Osteoblast (primary cell): ENCODE data around the gene ADGRF4. TPM values are rescaled to one million over a fixed set of nuclear protein-coding genes. Genes with fewer than 3 reads are reported as not detected.
A peak's percentile ranks its signal among the peaks of the same experiment; 100 is the strongest.

Source experiments
- DNase-seq: peaks from one replicate; pipeline ENCODE4 v3.0.0; 2011; ENCODE audit warnings: low spot score, mixed read lengths; ENCODE audit not compliant: insufficient read length; ENCODE audit errors: missing footprints
- H2AFZ ChIP-seq: 2 replicates; pipeline ENCODE4 v1.6.0; 2011; ENCODE audit warnings: mild to moderate bottlenecking, low read length
- H3K27ac ChIP-seq: 2 replicates; pipeline ENCODE4 v1.5.1; 2011; ENCODE audit warnings: mild to moderate bottlenecking, low read depth, low read length, moderate library complexity
- H3K27me3 ChIP-seq: 2 replicates; pipeline ENCODE4 v1.6.0; 2012; ENCODE audit warnings: mild to moderate bottlenecking, control low read depth, inconsistent platforms, low read length, moderate library complexity; ENCODE audit not compliant: insufficient read depth
- H3K36me3 ChIP-seq: 2 replicates; pipeline ENCODE4 v1.5.1; 2011; ENCODE audit warnings: mild to moderate bottlenecking, low read length, control low read depth, moderate library complexity; ENCODE audit not compliant: insufficient read depth
- H3K4me1 ChIP-seq: 2 replicates; pipeline ENCODE4 v1.5.1; 2011; ENCODE audit warnings: mild to moderate bottlenecking, low read length, control low read depth, moderate library complexity; ENCODE audit not compliant: insufficient read depth
- H3K4me2 ChIP-seq: 2 replicates; pipeline ENCODE4 v1.6.0; 2011; ENCODE audit warnings: mild to moderate bottlenecking, low read length; ENCODE audit not compliant: insufficient read depth
- H3K4me3 ChIP-seq: fragments of 200-600 bp; sonication (generic); 3 replicates; pipeline ENCODE4 v1.5.1; 2012; ENCODE audit warnings: mild to moderate bottlenecking, low read length, inconsistent platforms; ENCODE audit not compliant: insufficient read depth
- H3K79me2 ChIP-seq: 2 replicates; pipeline ENCODE4 v1.6.0; 2012; ENCODE audit warnings: mild to moderate bottlenecking, low read length, control low read depth, inconsistent platforms; ENCODE audit not compliant: insufficient read depth
- H3K9me3 ChIP-seq: 2 replicates; pipeline ENCODE4 v1.5.1; 2011; ENCODE audit warnings: low read depth, low read length, control low read depth
- H4K20me1 ChIP-seq: 2 replicates; pipeline ENCODE4 v1.6.0; 2012; ENCODE audit warnings: mild to moderate bottlenecking, low read length, control low read depth; ENCODE audit not compliant: insufficient read depth
- CTCF ChIP-seq: IDR thresholded peaks from 2 replicates; pipeline ENCODE4 v1.5.1; 2011; ENCODE audit warnings: mild to moderate bottlenecking, low read depth, low read length, moderate library complexity; ENCODE audit errors: extremely low read depth
- total RNA-seq: library from RNA; depleted of rRNA; stranded (reverse); fragments of >200 nt; gene quantifications from 2 replicates; pipeline ENCODE4 v1.2.3, GENCODE V29; 2012

ADGRF4 gene
- total RNA-seq, 1 donor = under 0.01 TPM

- Histone ChIP-seq H3K36me3 (no peaks in the 10 kb centered on the region), H3K27me3 (no peaks in the 10 kb centered on the region), H3K79me2 (no peaks in the 10 kb centered on the region)
Measured at GRCh38 chr6:47690791-47691190, 7.6 kb upstream of the ADGRF4 start.

GRCh38 chr6:47697925-47698324 lies 455 bp upstream of the ADGRF4 start:
- Histone ChIP-seq H3K27me3 (no peaks in the 10 kb centered on the region), H3K9me3 (no peaks in the 10 kb centered on the region), H3K79me2 (no peaks in the 10 kb centered on the region), H3K27ac (no peak overlapping the region), H3K4me3 (no peak overlapping the region), H3K36me3 (no peaks in the 10 kb centered on the region), H3K4me1 (peaks cover 3% of the 10 kb centered on the region), H2AFZ (no peak overlapping the region), H4K20me1 (no peaks in the 10 kb centered on the region), H3K4me2 (no peak overlapping the region)
- no peak for TF ChIP-seq CTCF
- DNase-seq = no peak

More at GRCh38 chr6:47690791-47691190, 7.6 kb upstream of the ADGRF4 start:
- Histone ChIP-seq H3K9me3 (no peaks in the 10 kb centered on the region), H3K27ac (no peak overlapping the region), H4K20me1 (no peaks in the 10 kb centered on the region), H3K4me2 (no peak overlapping the region), H2AFZ (no peak overlapping the region), H3K4me3 (no peak overlapping the region), H3K4me1 (no peaks in the 10 kb centered on the region)
- TF ChIP-seq CTCF = no peak
- DNase-seq = peak; percentile 11

GRCh38 chr6:47700053-47700452 lies 1.7 kb downstream of the ADGRF4 start:
- Histone ChIP-seq H3K4me2 (no peak overlapping the region), H3K27ac (no peak overlapping the region)

GRCh38 chr6:47700596-47700995 lies 2.2 kb downstream of the ADGRF4 start:
- Histone ChIP-seq H3K9me3 (no peaks in the 10 kb centered on the region), H3K4me1 (peaks cover 3% of the 10 kb centered on the region), H3K27ac (no peak overlapping the region), H3K79me2 (no peaks in the 10 kb centered on the region), H3K27me3 (no peaks in the 10 kb centered on the region), H3K36me3 (no peaks in the 10 kb centered on the region), H3K4me2 (no peak overlapping the region), H4K20me1 (no peaks in the 10 kb centered on the region), H2AFZ (no peak overlapping the region), H3K4me3 (no peak overlapping the region)
- no peak for TF ChIP-seq CTCF
- no peak for DNase-seq

More at GRCh38 chr6:47700053-47700452, 1.7 kb downstream of the ADGRF4 start:
- peaks cover 3% of the 10 kb centered on the region for H3K4me1 ChIP-seq
- H3K79me2 ChIP-seq = no peaks in the 10 kb centered on the region
- DNase-seq = no peak
- no peaks in the 10 kb centered on the region for H3K36me3 ChIP-seq
- TF ChIP-seq CTCF = no peak
- no peaks in the 10 kb centered on the region for H3K27me3 ChIP-seq
- no peaks in the 10 kb centered on the region for H3K9me3 ChIP-seq
- no peak overlapping the region for H3K4me3 ChIP-seq
- no peaks in the 10 kb centered on the region for H4K20me1 ChIP-seq
- H2AFZ ChIP-seq = no peak overlapping the region
